GM19395 (cell line): ENCODE data around the gene KCTD1.

ENCODE experiments used
- ATAC-seq: cut with Tn5 transposase; IDR thresholded peaks from one replicate; pipeline ENCODE4 v1.9.1; 2021; ENCODE audit warnings: mild to moderate bottlenecking, moderate library complexity; ENCODE audit not compliant: unreplicated experiment

The KCTD1 gene

DNA sequence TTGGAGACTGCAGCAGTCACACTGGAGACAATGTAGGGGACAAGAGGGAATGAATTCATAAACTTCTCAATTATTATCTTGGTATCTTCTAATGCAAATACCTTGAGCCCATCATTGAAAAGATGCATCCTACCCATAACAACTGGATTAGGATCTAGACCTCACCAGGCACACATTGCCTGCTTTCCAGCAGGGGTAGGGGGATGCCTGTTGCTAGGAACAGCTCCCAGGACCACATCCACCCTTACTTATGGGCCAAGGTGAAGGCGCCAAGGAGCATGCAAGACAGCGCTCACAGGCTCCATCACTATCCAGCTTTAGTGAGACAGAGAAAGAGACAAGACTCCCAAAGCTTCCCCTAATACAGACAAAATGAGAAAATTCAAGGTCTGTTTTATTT is 24.4 kb downstream of the KCTD1 start:
- ATAC-seq: no peak

DNA sequence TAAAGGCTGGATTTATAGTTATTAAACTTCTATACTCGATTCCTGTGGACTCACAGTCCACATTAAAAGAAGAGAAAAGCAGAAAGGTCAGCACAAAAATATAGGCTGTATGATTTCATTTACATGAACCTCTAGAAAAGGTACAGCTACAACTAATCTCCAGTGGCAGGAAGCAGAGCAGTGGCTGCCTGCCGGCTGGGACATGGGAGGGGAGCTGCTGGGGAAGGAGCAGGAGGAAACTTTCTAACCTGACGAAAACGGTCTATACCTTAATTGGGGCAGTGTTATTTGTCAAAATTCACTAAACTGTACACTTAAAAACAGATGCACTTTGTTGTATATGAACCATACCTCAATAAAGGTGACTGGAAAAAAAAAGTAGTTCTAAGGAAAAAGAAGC is 26.7 kb downstream of the KCTD1 start:
- ATAC-seq: no peak

DNA sequence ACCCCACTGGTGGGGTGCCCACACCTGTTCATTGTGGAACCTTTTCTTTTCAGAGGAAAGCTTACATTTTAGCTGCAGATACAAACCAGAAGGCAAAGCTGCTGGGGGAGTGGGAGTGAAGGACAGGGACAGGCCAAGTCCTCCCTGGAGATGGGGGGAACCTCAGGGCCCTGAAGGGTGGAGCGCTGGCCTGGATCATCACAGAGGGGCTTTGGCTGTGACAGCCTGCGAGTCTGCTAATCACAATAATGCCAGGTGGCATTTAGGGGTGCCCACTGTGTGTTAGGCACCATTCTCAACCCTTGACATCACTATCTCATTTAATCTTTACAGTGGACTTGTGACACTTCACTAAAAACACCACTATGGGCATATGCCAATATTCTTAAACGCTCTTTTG is 27.4 kb downstream of the KCTD1 start:
- ATAC-seq: no peak

DNA sequence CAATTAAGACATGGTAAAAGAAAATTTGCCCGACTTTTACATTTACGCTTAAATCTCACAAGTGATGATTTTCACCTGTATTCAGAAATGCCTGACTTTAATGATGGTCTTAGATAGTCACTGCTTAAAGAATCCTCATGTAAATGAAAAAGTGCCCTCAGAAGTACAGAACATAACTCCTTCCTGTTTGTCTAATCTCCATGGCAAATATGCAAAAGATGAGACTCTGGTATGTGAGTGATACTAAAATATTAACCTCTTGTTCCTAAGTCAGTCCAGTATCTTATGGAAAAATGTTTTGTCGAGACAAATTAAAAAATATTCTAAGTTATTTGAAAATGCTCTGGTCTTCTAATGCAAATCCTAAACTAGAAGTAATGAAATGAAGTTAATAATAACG is 29.2 kb downstream of the KCTD1 start:
- ATAC-seq: no peak

DNA sequence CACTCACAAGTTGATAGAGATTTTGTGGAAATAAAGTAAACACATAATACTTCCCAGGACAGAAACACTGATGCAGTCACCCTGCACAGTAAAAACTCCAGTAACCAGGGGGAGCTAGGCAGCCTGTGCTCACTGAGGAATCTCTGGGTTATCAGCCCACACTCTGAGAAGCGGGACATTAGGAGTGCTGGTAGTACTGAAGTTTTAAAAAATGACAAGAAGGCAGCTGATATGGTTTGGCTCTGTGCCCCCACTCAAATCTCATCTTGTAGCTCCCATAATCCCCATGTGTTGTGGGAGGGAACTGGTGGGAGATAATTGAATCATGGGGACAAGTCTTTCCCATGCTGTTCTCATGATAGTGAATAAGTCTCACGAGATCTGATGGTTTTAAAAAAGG is 31.4 kb downstream of the KCTD1 start:
- no peak for ATAC-seq

DNA sequence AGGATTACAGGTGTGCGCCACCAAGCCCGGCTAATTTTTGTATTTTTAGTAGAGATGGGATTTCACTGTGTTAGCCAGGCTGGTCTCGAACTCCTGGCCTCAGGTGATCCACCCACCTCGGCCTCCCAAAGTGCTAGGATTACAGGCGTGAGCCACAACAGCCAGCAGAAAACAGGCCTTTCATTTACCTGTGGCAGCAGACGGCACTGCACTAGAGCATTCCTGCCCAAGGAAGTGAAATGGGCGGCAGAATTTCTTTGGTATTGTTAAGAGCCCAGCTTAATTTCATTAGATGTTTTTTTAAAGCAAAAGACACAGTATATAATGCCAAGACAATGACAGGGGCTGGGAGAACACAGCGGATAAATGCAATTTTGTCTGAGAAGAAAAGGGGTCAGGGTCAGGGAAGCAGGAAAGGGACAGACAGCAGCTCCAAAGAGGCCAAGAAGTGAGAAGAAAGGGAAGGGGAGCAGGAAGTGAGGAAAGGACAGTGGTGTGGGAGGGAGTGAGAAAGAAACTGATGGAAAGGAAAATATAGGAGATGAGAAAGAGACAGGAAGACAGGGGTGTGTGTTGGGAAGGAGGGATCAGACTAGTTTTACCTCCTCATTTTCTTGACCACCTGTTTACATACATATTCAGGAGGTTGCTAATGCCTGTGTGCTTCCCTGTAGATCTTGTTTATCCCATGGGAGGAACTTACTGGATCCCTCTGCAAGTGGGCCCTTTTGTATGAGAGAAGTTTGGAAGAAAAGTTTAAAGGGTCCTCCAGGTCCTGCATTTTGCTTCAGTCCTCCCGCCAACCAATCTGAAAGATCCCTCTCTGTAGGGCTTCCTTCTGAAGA is 32.5 kb downstream of the KCTD1 start:
- ATAC-seq: no peak

DNA sequence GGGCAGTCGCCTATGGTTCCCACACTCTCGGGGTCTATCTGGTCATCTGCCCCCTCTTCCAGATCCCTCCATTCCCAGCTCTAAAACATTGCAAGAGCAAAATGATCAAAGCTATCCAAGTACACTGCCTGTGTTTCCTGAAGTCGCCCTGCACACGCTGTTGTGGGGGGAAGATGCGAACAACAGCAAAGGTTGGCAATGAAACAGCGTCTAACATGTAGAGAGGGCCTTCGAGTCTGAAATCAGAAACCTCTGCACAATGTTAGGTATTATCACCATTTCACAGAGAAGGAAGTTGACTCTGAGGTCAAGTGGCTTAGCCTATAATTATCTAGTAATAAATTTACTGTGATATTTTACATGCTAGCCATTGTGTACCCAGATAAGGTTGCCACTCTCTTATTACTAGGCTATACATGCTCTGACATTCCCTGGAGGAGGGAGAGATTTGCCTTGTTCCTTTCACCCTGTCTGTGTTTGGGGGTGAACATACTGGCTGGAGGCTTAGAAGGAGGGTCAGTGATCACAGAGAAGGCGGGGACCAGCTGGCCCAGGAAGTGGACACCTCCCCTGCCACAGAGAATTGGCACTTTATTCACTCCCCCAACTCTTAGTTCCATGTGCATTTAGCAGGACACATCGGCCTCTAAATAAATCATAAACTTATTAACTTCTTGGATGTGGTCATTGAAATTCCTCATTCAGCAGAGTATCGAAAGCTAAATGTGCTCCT is 36.8 kb downstream of the KCTD1 start:
- ATAC-seq: no peak

DNA sequence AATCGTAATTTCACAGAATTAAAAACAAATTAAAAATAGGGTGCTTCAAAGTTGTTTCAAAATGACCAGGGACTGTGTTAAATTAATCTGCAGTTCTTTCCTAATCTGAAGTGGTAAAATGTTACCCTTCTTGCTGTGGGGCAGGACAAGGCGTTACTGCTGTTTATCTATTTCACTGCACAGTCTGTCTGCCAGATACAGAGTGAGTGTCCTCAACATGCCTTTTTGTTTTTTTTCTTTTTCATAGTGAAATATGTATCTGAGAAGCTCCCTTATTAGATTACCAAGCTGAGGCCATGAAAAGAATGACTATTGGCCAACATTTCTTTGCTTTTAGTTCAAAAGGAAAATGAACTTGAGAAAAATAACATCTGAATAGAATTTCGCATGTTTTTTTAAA is 38.0 kb downstream of the KCTD1 start:
- no peak for ATAC-seq

DNA sequence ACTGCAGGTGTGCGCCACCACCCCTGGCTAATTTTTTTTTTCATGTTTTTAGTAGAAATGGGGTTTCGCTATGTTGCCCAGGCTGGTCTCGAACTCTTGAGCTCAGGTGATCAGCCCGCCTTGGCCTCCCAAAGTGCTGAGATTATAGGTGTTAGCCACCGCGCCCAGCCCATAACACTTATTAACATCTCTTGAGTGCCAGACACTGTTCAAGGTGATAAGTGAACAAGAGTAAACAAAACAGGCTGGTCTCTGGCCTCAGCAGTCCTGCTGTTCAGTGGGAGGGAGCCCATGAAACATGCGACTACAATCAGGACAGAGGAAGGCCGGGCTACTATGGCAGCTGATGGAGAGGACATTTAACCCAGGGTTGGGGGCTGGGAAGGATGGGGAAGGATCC is 42.3 kb downstream of the KCTD1 start:
- no peak for ATAC-seq

DNA sequence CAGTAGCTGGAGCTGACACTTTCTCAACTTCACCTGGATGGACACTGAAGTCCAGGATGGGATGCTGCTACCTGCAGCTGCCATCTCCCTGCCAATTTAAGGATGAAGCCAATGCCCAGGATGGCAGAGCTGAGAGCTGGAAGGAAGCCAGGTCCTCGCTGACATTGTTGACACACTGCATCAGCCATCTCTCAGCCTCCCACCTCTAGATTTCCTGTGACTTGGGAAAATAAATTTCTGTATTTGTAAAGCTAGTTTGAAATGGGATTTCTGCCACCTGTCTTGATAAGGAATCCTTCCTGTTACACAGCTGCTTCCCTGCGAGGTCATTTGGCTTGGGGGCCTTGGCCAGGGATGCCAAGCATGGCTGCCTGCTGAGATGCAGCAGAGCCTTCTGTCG is 43.5 kb downstream of the KCTD1 start:
- no peak for ATAC-seq

DNA sequence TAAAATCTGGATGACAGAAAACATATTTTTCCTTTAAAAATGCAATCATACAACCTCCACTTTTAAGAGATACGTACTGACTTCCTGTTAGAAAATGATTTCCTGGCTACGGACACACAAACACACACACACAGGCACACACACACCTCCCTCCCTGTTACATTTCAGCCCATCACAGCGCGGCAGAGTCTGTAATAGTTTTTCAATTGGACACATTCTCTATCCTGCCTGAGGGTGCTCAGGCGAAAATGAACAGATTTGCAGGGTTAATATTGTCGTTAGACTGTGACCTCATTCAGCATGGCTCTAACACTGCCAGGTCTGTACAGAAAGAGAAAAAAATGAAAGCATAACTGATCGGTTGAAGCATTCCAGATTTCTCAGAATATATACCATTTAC is 45.0 kb downstream of the KCTD1 start:
- no peak for ATAC-seq

DNA sequence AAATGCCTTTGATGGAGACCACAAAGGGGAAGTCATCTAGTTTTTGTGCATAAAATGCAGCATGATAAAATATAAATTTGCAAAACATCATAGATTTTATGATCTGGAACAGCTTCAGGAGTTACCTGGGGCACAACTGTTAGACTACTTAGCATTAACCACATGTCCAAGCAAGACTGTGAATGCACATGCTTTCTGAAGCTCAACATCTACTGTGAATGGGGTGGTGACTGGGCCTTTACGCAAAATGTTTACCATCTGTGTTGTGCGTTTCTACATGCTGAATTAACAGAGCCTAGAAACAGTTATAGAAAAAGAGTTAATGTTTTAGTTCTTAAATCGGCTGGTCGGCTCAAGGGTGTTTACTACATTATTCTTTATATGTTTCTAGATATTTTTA is 45.5 kb downstream of the KCTD1 start:
- ATAC-seq: no peak

DNA sequence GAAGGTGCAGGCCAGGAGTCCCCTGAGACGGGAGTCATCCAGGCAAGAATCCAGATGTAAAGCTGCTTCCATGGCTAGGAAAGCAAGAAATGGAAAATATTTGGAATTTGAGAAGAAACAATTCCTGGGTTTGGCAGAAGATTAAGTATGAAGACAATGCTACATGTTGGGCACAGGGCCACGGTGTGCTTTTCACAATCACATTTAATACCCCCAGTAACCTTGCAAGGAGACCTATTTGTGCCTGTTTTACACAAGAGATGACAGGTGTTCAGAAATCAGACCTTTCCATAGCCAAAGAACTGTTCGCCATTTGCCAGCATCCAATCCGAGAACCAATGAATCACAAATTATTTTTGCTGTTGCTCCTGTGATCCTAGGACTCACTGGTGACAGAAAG is 50.5 kb downstream of the KCTD1 start:
- ATAC-seq: no peak

DNA sequence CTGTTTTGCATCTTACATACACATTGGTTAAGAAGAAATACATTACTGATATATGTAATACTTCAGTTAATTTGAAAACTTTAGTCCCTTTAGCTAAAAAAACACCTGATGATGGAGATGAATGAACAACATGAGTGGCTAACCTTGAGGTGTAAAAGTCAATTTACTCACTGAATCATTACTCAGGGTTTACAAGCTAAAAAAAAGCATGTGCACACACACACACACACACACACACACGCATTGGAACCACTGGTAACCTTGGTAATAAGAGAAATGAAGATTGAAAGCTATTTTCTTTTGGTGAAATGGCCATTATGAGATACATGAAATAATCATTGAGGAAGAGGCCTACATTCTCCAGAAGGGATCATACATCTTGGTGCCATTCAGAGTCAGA is 51.8 kb downstream of the KCTD1 start:
- ATAC-seq: no peak

DNA sequence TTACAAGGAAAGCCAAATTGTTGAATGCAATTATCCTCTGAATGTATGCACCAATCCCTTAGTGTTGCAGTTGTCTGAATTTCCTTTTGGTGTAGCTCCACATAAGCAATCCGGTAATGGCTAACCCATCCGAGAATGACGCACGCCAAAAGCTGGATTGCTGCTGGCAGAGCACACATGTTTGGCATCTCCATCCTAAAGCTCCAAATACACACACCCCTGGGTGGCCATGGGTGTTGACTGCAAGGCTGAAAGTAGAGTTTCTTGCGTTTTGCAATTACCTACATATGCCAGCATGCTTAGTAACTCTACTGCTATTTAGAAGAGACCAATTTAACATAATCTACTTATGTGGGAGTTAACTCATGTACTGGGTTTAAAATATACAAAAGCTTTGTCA is 53.1 kb downstream of the KCTD1 start:
- ATAC-seq: no peak

DNA sequence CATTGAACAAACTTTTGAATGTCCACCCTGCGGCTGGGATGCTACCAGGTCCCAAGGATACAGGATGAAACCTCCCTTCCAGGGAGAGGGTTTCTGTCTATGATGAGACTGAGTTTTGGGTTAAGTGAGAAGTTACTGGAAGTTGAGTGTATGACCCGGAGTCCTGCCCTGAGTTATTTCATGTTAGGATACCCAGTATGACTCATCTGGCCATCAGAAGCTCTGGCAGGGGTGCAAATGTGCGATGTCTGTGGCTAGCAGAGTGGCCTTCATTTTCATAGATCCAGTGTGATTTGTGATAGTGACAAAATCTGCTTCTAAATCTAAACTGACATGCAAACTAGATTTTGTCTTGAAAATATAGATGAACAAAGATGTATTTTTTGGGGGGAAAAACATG is 55.3 kb downstream of the KCTD1 start:
- no peak for ATAC-seq

DNA sequence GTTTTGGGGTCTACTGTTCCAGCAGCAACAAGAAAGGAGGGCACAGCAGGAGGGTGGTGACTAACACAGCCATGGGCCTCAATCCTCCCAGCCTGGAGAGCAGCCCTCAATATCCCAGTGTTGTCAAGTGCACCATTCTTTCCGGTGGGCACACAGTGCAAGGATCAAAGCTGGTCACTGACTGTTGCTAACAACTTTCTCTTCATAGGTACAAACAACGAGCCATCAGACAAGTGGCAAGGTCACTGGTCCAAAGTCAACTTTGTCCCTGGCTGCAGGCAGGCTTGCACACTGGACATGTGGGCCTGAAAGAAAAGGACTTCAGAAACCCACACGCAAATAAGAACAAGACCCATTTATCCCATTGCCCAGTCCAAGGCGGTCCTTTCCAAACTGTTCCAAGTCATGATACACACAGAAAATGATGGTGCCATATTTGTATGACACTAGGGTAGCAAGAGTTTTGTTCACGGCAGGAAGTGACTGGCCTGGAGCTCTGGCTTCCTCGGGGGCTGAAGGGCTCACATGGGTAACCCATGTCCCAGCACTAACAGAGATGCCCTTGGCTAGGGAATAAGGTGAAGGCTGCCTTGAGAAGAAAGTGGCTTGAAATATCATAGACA is 57.0 kb downstream of the KCTD1 start:
- ATAC-seq: no peak

DNA sequence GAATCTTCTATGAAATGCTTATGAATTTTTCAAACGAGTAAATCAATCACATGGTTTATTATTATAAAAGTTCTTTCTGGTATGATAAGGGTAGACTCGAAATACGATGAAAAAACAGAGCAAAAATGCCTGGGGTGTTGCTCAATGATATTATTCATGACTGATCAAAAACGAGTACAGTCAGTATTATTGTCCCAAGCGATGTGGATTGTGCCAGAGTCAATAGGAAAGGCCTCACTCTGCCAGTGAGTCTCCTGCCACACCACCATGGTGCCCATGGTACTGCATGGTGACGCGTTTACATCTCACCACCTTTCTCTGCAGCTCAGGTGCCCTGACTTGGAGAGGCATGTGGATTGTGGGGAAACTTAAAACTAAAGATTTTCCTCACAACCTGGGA is 58.5 kb downstream of the KCTD1 start:
- no peak for ATAC-seq

DNA sequence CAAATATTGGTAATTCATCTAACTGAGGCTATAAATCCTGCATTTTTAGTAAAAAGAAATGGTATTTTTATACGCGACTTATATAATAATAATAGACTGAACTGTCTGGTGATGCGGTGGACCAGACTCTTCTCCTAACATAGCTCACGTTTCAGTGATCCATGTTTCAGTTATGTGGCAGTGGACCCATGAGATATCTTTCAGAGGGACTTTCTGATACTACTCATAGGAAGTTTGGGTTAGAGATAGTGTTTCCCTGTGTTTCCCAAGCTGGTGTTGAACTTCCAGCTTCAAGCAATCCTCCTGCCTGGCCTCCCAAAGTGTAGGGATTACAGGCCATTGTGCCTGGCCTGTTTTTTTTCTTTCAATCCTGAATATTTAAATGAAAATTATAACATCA is 59.2 kb downstream of the KCTD1 start:
- no peak for ATAC-seq

DNA sequence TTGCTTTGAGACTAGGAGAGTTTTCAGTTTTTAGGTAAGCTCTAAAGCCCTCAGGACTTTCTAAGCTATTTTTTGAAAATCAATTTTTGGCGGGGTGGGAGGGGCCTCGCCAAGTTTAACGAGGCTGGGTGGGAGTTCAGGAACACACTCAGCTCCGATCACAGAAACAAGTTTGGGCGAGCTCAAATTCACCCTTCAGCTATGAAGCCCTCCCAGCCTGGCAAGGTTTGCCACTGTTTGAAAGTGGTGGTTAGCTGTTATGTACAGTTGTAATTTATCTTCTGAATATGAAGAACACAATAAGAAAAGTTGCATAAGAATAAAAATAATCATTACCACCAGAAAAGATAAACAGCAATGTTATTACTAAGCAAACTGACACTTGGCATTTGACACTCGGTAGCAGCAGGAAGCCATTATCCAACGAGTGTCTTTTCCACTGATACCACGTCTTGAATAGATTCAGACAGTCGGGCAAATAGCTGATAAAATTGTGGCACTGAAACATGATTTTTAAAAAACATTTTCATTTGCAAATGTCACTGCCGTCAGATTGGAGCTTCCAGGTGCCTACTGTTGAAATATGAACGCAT is 59.8 kb downstream of the KCTD1 start:
- ATAC-seq: no peak

DNA sequence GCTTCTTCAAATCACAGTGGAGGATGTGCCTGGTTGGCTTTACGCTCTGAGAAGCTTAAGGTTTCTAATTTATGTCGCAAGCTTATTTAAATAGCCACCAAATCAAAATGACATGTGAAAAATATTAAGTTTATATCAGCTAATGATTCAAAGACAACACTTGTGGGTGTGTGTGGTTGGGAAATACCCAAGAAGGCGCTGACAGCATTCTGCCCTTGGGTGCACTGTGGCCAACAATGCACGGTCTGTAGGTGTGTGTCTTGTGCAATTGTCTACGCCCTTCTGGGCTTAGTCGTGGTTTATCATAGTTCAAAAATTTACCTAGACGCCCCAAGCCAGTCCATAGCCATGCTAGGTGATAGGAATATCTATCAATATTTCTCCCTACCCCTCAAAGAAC is 60.9 kb downstream of the KCTD1 start:
- peak; percentile 72 for ATAC-seq

DNA sequence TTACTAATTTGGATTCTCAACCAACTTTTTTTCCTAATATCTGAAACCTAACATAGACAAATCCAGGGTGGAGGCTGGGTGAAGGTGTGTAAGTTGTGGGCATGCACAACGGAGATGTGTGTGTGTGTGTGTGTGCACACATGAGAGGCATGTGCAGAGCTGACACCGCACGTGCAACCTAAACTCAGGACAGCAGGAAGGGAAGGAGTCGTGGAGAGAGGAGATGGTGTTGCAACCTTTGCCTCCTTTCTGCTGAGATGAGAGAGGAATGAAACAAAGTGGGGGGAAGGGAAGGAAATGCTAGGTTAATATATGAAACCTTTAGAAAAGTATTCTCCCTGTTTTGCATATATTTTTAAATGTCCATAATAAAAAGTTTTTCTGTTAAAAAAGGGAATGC is 64.7 kb downstream of the KCTD1 start:
- ATAC-seq: no peak
